A549 treated with AZD9567 at 1 μM for 4 hours (cell line): ENCODE results near the gene C12orf43. TPM values are rescaled to one million over a fixed set of nuclear protein-coding genes. Genes with fewer than 3 reads are reported as not detected.

Experiments
- total RNA-seq: library from RNA; stranded (reverse); fragments of 200-300 nt; extraction: Qiagen RNA extraction; gene quantifications from 5 replicates; pipeline ENCODE4 v1.2.3, GENCODE V29; 2022; ENCODE audit not compliant: insufficient read depth

C12orf43 gene
- total RNA-seq, result 20.8 to 26.3 TPM (median 23.1 TPM) in 5 replicates

GRCh38 chr12:121015825-121016766 lies at the start of gene C12orf43:
Gene C12orf43, minus strand, starts transcription at chr12:121016487. Its CDS starts 13 bp downstream, at chr12:121016474.

GRCh38 chr12:121038861-121039668 lies 22.8 kb upstream of the C12orf43 start, which contains the start of gene OASL:
Gene OASL, minus strand, starts transcription at chr12:121039246. Its CDS starts 275 bp downstream, at chr12:121038971.

GRCh38 chr12:120978296-120979219 lies 37.7 kb downstream of the C12orf43 start, which contains the start of gene HNF1A:
Gene HNF1A, plus strand, starts transcription at chr12:120978543. Its CDS starts 226 bp downstream, at chr12:120978769.

Other genes with a start within 250 kb of the C12orf43 start
- 49.4 to 59.3 TPM (median 51.7 TPM) in 5 replicates for gene SPPL3, start 112.1 kb downstream of the C12orf43 start, total RNA-seq
- gene HNF1A, start 37.9 kb downstream of the C12orf43 start, total RNA-seq, result 3.3 to 4.7 TPM (median 3.5 TPM) in 5 replicates
- gene OASL, start 22.8 kb upstream of the C12orf43 start, total RNA-seq, result 2.2 to 3.0 TPM (median 2.4 TPM) in 5 replicates
- 0.06 TPM in 1 of 5 replicates, not detected in the others for gene P2RX7, start 116.4 kb upstream of the C12orf43 start, total RNA-seq
- gene P2RX4, start 193.6 kb upstream of the C12orf43 start, total RNA-seq, result 17.1 to 24.0 TPM (median 18.2 TPM) in 5 replicates